H4 (cell line): ENCODE results near the gene TMEM30B. TPM values are rescaled to one million over a fixed set of nuclear protein-coding genes. Genes with fewer than 3 reads are reported as not detected.
A peak's percentile ranks its signal among the peaks of the same experiment; 100 is the strongest.

Experiments
- DNase-seq: peaks from one replicate; pipeline ENCODE4 v3.0.0-alpha.2; 2015; ENCODE audit warnings: low spot score
- total RNA-seq: library from RNA; depleted of rRNA; stranded (reverse); fragments of >200 nt; shearing (Covaris generic); gene quantifications from 2 replicates; pipeline ENCODE4 v1.2.3, GENCODE V29; 2014

TMEM30B gene
- total RNA-seq, 1 experiment from 2014 or later, result not detected

GRCh38 chr14:61300209-61300608, 19.1 kb upstream of the TMEM30B start:
- DNase-seq, result no peak

GRCh38 chr14:61298824-61299223, 17.7 kb upstream of the TMEM30B start:
- no peak for DNase-seq

DNA sequence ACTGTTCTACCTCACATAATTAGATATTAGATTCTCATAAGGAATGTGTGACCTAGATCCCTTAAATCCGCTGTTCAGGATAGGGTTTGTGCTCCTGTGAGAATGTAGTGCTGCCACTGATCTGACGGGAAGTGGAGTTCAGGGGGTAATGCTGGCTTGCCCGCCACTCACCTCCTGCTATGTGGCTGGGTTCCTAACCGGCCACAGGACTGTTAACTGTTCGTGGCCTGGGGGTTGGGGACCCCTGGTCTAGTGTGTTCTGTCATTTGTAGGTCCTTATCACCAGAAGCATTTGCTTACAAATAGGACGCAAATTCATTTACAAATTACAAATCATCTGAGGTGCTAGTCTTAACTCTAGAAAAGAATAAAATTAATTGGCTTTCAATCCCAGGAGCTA, 16.4 kb upstream of the TMEM30B start:
- DNase-seq, result no peak

DNA sequence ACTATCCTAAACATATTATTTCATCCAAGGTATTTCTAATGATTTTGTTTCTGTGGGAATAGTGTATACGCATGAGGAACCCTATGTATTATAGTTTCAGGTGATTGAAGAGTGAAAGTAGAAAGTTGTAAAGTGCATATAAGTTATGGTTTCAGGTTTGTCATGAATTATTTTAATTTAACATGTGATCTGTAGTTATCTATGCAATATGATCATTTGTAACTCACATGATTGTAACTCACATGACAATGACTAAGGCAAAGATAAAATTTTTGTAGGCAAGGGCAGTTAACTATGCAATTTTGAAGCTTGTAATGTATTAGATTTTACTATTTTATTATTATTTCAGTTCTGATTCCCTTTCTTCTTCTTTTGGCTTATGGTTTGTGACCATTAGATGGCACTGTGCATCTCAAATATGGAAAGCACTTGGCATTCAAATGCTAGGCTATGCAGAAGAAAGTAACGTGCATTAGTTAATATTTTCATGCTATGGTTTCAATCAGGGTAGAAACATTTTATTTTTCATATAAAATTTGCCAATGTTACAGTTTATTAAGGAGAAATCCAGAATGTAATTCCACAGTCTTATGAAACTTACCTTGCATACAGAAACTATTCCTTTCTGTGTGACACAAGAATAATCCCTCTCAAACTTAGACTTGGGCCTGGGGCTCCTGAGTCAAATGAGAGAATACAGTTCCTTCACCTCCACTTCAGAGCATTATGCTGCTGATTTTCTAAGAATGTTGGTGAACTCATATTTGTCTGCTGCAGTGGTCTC, 15.8 kb upstream of the TMEM30B start:
- peak; percentile 42 for DNase-seq

DNA sequence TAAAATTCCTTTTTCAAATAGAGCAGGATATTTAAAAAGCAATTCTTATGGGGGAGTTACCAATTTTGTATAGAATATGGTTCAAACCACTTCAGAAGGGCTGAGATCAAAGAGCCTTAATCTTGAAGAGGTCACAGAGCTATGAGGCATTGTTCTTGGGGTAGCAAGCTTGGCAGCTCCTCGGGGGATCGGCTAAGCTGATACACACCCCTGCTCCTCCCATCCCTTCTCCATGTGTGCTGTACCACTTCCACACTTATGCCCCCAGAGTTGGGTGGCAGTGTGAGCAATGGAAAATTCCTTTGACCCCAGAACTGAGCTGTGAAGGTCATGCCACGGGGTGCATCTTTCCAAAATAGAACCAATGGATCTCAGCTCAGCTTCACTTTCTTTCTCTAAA, 15.0 kb upstream of the TMEM30B start:
- no peak for DNase-seq

GRCh38 chr14:61290701-61291100, 9.6 kb upstream of the TMEM30B start:
- DNase-seq, result no peak

GRCh38 chr14:61288720-61289119, 7.6 kb upstream of the TMEM30B start:
- DNase-seq, result no peak

DNA sequence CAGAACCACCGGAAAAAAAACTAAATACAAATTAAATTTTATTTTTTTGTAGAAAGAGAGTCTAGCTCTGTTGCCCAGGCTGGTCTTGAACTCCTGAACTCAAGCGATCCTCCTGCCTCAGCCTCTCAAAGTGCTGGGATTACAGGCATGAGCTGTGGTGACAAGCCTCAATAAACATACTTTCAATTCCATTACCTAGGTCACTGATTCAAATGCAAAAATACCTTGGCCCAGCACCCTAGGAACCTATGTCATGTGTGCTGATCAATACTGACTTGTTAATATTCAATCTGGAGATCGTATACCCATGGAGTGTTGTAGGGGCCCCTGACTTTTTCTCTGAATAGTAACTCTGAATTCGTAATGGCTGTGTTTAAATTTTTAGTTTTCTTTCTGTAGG, 7.1 kb upstream of the TMEM30B start:
- DNase-seq, result no peak

DNA sequence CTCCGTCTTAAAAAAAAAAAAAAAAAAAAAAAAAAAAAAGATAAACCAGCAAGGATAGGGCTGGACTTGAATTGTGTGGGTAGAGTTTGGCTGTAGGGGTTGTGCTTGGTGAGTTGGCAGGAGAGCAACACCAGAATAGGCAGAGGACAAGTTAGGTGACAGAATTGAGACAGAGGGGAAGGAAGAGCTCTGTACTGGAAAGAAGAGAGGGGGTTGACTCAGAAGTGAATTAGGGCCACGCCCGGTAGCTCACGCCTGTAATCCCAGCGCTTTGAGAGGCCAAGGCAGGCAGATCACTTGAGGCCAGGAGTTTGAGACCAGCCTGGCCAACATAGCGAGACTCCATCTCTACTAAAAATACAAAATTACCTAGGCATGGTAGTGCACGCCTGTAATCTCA, 6.1 kb upstream of the TMEM30B start:
- no peak for DNase-seq

DNA sequence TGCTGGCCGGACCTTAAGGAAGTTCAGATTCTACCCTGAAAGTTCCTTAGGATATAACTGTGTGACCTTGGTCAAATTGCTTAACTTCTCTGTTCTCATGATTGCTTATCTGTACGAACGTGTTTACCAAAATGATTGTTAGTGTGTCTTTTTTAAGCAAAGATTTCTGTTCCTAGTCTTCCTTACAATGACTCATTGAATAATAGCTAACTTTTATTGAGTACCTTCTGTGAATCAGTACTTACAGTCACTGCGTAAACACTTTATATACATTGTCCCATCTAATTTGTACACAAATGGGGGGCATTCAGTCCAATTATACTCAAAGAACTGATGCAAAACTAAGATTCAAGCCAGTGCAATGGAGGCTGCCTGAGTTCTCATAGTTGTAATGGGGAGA, 4.2 kb upstream of the TMEM30B start:
- DNase-seq, result no peak

- no peak for DNase-seq
These were observed 2.9 kb upstream of the TMEM30B start for GRCh38 chr14:61284001-61284400.

DNA sequence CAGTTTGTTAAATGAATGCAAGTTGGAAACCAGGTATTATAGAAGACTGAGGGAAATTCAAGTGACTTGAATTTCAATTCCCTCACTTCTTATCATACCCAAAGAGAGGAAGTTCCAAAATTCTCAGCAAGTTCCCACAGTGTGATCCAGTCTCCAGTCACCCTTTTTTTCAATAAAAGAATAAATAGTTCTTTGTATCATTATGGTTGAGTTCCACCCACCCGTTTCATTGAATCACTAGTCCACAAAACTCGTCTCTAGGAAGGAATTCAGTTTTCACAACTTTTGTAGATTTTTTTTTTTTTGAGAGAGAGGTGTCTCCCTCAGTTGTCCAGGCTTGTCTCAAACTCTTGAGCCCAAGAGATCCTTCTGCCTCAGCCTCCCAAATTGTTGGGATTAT, 1.6 kb upstream of the TMEM30B start:
- no peak for DNase-seq

- no peak for DNase-seq
These were observed 774 bp upstream of the TMEM30B start for GRCh38 chr14:61281948-61282275.

DNA sequence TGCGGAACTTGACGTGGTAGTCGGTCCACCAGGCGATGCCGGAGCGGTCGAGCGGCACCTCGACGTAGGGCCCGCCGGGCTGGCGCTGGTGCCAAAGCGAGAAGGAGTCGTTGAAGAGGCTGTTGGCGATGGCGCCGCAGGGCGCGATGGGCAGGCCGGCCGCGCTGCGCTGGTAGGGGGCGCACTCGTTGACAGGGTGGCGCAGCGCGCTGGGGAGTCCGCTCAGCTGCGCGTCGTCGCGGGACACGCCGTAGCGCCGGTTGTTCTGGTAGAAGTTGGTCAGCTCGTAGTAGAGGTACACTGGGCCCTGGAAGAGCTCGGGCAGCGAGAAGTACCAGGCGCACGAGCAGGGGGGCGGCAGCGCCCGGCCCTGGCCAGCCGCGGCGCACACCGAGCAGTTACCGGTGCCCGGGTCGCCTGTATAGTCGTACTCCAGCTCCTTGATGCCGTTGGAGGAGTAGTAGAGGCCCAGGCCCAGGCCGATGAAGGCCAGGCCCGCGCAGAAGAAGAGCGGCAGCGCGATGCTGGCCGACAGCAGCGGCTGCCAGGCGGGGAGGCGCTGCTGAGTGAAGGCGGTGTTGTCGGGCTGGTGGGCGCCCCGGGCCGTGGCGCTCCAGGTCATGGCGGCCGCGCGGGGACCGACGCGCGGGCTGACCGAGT, 482 bp downstream of the TMEM30B start:
- no peak for DNase-seq

- no peak for DNase-seq
These were observed 1.0 kb downstream of the TMEM30B start for GRCh38 chr14:61280092-61280525.

DNA sequence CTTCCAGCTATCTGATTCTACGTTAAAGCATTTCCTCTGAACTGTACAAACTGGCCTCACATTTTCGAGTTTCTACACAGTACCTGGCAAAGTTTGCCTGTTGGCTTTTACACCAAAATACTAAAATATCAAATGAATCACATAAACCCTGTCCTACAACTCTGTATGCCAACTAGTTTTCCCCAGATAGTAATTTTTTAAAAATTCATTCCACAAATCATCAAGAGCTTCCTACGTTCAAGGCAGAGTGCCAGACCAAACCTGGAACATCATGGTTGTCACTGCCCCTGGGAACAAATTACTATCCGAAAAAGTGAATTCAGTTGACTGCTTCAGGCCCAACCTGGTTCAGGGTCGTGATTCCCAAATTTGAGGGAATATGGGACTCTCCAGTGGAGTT, 2.1 kb downstream of the TMEM30B start:
- no peak for DNase-seq

DNA sequence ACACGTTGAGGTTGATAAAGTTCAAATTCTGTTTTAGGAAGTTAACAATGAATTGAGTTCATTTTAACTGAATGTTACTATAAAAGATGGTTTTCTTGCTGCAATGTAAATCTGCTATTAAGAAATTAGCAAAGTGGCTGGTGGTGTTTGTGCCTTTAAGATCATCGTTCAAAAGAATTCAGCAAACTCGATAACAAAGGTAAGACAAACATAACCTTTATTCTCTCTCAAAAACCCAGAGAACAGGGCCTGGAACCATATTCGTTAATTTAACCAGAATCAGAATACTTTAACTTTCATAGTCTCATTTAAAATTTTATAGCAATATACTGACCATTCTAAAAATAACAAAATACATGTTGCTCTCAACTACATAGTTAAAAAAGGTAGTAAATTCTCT, 3.4 kb downstream of the TMEM30B start:
- DNase-seq, result no peak

DNA sequence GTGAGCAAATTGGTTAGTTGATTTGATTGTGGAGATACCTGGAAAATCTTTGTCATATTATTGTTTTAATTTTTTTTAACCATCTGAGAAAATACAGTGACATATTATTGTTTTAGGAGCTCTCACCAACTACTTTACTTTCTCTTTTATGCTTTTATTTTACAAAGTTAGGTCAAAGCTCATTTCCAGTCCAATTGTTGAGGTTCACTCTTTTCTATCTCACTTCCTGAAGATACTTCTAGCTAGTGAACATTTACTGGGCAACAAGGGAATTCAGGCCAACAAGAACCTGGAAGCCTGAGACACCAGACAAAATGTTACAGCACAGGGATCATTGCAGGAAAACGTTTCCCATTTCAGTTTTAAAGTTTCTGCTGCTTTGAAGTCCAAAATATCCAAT, 3.9 kb downstream of the TMEM30B start:
- no peak for DNase-seq

DNA sequence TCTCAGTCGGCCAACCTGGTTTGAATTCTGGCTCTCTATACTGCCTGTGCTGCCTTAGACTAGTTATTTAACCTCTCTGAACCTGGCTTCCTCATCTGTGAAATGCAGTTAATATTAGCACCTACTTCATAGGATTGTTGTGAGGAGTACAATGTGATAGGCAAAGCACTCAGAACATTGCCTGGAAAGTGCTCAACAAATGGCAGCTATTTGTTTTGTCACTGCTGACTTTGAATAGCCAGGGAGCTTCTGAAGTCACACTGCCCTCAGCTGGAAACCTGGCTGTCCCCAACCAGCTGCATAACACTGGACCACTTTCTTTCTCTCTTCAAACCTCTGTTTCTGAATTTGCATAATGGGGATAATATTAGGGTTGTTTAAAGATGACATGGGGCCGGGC, 9.6 kb downstream of the TMEM30B start:
- DNase-seq, result no peak

- no peak for DNase-seq
These were observed 10.4 kb downstream of the TMEM30B start for GRCh38 chr14:61270714-61271113.

DNA sequence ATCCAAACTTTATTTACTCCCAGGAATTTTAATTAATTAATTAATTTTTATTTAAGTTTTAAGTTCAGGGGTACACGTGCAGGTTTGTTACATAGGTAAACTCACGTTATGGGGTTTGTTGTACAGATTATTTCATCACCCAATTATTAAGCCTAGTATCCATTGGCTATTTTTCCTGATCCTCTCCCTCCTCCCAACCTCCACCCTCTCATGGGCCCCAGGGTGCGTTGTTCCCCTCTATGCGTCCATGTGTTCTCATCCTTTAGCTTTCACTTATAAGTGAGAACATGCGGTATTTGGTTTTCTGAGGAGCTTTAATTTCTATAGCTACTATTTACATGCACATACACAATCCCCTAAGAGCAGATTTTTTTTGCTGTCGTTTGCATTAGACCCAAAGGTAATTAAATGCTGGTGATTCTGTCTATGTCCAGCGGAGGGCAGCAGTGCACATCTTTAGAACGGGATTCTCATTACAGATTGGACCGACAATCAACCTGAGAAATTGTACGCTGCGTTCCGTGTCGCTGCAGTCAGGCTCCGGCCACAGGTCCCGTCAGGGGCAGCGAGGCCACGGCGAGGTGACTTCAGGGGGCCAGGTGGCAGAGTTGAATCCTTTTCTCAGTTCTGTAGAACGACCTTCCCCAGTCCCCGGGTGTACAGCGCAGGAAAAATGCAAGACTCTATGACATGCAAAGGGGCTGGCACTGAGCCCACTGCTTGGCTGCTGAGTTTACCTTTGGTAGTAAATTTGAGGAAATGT, 11.6 kb downstream of the TMEM30B start:
- DNase-seq, result peak; percentile 72

DNA sequence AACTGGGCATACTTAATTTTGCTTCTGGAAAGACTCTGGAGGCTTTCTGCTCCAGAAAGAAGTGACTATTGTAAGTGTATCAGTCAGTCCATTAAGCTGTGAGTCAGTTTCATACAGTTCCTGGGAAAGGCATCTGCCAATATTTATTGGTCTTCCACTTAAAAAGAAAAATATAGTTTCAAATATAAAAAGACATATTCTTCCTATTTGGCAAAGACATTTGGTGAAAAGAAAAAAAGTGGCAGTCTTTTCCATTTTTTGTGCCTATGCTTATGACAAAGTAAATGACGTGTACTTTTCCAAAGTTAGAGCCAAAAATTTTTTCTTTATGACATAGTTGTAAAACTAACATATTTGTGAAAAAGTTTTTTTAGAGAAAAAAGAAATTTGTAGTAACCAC, 12.3 kb downstream of the TMEM30B start:
- DNase-seq, result no peak
